ENCODE results near the gene SLC25A43.

SLC25A43 gene

DNA sequence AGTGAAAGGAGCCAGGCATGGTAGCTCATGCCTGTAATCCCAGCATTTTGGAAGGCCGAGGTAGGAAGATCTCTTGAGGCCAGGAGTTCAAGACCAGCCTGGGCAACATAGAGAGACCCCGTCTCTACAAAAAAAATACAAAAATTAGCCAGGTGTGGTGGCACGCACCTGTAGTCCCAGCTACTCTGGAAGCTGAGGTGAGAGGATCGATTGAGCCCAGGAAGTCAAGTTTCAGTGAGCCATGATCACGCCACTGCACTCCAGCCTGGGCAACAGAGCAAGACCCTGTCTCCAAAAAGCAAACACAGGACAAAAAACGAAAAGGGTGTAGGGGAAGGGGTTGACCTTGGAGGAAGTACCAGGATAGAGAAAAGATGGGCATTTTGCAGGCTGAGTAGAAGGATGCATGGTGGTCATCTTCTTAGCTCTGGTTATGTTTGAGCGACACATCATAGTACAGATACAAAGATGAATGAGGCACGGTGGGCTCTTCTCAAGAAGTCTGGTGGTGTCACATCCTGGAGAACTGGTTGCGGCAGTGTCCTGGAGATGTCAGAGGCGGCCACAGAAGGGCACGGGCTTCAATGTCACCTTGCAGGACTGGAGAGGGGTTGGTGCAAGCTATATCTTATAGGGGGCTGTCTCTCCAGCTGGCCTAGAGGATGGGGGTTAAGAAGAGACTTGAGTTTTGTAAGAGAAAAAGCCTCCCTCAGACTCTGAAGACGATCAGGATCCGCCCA, 101.1 kb downstream of the SLC25A43 start:
- DNase-seq (ENCODE audit: low read depth): no peak
- H3K4me3 ChIP-seq (replicated peaks; ENCODE audit: low read depth, low read length): no peak overlapping the region
- TF ChIP-seq, protein P1, sequence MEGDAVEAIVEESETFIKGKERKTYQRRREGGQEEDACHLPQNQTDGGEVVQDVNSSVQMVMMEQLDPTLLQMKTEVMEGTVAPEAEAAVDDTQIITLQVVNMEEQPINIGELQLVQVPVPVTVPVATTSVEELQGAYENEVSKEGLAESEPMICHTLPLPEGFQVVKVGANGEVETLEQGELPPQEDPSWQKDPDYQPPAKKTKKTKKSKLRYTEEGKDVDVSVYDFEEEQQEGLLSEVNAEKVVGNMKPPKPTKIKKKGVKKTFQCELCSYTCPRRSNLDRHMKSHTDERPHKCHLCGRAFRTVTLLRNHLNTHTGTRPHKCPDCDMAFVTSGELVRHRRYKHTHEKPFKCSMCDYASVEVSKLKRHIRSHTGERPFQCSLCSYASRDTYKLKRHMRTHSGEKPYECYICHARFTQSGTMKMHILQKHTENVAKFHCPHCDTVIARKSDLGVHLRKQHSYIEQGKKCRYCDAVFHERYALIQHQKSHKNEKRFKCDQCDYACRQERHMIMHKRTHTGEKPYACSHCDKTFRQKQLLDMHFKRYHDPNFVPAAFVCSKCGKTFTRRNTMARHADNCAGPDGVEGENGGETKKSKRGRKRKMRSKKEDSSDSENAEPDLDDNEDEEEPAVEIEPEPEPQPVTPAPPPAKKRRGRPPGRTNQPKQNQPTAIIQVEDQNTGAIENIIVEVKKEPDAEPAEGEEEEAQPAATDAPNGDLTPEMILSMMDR (IDR thresholded peaks at IDR 0.05; ENCODE audit: low read length, missing control alignments): no peak

DNA sequence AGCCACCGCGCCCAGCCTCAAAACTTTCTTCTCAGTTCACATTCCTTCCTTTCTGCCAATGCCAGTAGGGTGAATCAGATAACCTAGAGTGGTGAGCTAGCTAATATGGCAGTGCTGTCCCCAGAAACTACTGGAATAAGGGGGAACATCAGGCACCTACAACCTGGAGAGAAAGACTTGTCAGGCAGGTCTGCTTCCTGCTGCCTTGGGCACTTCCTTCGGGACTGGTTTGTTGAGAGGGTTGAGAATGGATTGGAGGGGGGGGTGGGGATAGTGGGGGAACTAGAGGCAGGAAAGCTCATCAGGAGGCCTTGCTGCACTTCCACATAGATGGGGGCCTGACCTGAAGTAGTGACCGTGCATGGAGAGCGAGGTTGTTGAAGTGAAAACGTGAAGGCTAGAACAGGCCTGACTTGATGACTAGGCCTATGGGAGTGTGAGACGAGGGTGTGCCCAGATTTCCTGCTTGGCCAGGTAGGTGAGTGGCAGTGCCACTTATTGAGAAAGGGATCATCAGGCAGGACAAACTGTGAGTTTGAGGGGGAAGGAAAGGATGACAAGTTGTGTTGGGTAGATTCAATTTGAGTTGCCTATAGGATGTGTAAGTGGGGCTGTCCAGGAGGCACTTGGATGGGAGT, 102.5 kb downstream of the SLC25A43 start:
- TF ChIP-seq, protein P1 (IDR thresholded peaks at IDR 0.05; ENCODE audit: low read length, missing control alignments): no peak
- no peak for DNase-seq (ENCODE audit: low read depth)
- no peak overlapping the region for H3K4me3 ChIP-seq (replicated peaks; ENCODE audit: low read depth, low read length)

DNA sequence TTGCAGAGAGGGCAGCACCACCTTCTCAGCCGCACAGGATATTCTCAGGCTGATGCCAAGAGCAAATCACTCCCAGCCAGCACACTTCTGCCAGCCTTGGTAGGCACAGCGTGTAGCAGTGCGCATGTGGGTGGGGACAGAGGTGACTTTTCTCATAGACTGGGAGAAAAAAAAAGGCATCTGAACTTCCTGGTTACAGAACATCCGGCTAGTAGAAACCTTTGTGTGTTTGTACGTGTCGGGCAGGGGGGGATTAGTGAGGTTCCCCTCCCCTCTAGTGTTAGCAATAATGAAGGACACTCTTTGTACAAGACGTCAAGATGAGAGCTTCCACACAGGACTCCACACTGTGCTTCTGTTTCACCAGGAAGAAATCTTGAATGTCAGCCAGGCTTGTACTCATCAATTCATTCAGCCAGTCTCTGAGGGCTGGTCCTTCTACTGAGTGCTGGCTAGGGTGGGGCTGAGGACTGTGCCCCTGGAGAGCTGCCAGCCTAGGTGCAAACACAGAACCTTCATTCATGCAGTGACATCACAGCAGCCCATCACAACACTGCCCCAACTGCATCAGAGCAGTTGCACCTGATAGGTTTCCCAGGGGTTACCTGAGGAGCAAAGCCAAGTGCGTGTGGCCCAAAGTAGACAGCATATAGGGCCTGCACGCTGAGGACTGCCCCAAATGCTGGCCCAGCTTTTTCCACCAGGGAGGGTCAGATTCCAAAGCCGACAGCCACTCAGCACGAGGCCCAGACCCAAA, 103.8 kb downstream of the SLC25A43 start:
- peak; percentile 31 for DNase-seq (ENCODE audit: low read depth)
- no peak overlapping the region for H3K4me3 ChIP-seq (replicated peaks; ENCODE audit: low read depth, low read length)
- TF ChIP-seq, protein P1 (IDR thresholded peaks at IDR 0.05; ENCODE audit: low read length, missing control alignments): no peak

DNA sequence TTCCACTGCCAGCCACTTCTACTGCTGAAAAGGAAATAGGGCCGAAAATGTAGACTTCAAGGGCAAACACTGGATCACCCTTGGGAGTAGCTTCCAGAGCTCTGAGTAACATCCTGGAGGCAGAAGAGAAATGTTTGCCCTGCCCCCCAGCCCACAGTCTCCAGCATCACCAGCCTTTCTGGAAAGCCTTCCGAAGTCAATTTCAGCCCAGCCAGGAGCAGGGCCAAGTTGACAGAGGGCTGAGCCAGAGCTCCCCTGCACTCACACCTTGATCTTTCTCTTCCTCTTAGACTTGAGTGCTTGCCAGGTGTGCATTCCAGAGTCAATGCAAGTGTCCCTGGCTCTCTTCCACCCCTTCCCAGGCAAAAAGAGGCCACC, 104.3 kb downstream of the SLC25A43 start:
- H3K4me3 ChIP-seq (replicated peaks; ENCODE audit: low read depth, low read length): no peak overlapping the region
- TF ChIP-seq, protein P1 (IDR thresholded peaks at IDR 0.05; ENCODE audit: low read length, missing control alignments): no peak
- DNase-seq (ENCODE audit: low read depth): peak; percentile 87
